Right ventricle myocardium superior (tissue), 1 donor: ENCODE results near the gene C13orf42. TPM values are rescaled to one million over a fixed set of nuclear protein-coding genes. Genes with fewer than 3 reads are reported as not detected.

Experiments
- ATAC-seq: fragments of 200-7000 bp; cut with Tn5 transposase; one replicate; pipeline ENCODE4 v1.9.1; 2020; ENCODE audit warnings: mild to moderate bottlenecking; ENCODE audit not compliant: poor library complexity
- DNase-seq: peaks from one replicate; pipeline ENCODE4 v3.0.0-alpha.2; 2020
- intact Hi-C: fragments of 100-400 bp; cut with DNase I; formaldehyde crosslinking; loops from one replicate; pipeline ENCODE4 v1.11.2; 2022
- total RNA-seq: library from RNA; stranded (reverse); fragmentation: NEBNext Ultra II Directional; extraction: Animal tissue kit (Norgen Biotek cat#: 25700); gene quantifications from one replicate; pipeline ENCODE4 v1.2.1, GENCODE V29; 2021
- donor health status: DM: no; HTN: yes; CAD: no; lungs with severe emphysema.

The C13orf42 gene
- total RNA-seq, 1 donor from 2014 or later: not detected

DNA sequence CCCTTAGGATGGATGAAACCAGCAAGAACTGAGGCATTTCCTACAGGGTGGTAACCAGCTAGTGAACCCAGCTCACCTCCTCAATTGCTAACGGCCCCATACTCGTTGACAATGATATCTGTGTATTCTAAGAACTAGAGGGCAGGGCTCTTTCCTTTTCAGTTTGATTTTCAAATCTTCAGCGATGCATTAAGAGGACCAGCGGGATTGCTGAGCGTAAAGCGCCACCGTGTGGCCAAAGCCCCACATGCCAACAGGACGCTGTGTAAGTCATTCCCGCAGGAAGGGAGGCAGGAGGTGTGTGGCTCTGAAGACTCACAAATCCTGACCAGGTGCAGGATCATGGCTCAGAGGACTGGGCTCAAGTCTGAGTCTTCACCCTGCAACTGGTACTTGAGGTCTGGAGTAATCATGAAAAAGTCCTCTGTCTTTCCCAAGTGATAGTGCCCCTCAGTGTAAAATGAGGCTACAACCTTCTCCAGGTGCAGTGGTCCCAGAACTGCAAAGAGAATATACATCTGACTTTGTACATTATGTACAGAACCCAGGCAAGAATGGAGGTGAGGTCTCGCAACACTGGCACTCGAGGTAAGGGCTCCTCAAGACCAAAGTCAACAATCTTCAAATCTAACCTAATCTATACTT, 40.9 kb downstream of the C13orf42 start:
- ATAC-seq (peak; percentile 95), DNase-seq (peak; percentile 91)
- intact Hi-C loops: no loop called here

DNA sequence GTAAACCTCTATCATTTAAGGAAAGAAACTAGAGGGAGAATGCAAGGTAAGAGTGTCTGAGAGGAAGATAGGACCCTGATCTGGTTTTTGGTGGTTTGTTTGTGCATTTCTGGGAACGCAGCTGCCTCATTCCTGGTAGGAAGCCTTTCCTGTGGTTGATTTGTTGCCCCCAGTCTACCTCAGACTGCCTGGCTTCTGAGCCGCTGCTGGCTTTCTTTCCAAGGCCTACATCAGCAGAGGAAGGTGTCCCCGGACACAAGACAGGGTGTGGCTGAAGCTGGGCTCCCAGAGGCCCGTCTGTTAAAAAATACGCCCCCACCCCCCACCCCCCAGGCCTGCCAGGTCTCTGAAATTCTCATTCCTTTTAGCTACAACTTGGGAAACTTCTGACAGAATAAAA, 42.6 kb downstream of the C13orf42 start:
- intact Hi-C loops: loop anchor here (5.0 kb wide), 1 partner anchor 1091 kb away; no protein-coding TSS in a partner anchor
- ATAC-seq (no peak), DNase-seq (no peak)

DNA sequence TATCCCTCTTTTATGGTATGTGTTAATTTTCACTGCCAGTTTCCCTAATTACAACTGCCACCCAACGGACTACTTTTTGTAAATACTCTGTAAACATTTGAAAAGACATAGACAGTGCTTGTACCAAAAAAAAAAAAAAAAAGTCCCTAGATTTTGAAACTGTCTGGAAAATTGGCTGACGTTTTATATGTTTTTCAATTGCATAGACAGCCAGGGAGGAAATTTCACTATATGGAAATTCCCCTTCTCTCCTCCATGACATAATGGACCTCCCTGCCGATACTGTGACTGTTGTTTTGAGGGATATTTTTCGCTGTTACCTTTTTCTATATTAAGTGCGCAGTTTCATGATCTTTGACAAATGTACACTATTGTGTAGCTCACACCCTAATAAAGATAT, 43.4 kb downstream of the C13orf42 start:
- ATAC-seq: no peak
- intact Hi-C loops: loop anchor here (5.0 kb wide), 1 partner anchor 1090 kb away; no protein-coding TSS in a partner anchor
- DNase-seq: no peak

DNA sequence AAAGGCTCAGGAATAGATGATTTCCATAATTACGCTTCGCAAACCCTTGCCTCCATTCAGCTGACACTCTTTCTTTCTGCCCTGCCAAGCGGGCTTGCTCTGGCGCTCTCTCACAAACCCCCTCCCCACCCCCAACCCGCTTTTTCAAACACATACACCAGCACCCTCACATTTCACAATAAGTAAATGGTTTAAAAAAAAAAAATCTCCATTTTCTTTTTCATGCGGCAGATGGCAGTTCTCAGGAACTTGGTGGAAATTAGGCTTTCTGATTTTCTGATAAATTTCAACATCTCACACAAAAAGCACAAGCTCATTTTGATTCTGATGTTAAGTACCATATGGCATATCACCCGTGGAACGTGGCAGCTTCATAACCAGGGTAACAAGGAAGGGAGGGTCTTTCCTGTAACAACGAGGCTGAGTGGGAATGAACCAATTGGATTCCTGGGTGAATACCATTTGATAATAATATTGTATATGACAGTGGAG, 43.8 kb downstream of the C13orf42 start:
- ATAC-seq (no peak), DNase-seq (no peak)
- intact Hi-C loops: loop anchor here (5.0 kb wide), 1 partner anchor 1090 kb away; no protein-coding TSS in a partner anchor

DNA sequence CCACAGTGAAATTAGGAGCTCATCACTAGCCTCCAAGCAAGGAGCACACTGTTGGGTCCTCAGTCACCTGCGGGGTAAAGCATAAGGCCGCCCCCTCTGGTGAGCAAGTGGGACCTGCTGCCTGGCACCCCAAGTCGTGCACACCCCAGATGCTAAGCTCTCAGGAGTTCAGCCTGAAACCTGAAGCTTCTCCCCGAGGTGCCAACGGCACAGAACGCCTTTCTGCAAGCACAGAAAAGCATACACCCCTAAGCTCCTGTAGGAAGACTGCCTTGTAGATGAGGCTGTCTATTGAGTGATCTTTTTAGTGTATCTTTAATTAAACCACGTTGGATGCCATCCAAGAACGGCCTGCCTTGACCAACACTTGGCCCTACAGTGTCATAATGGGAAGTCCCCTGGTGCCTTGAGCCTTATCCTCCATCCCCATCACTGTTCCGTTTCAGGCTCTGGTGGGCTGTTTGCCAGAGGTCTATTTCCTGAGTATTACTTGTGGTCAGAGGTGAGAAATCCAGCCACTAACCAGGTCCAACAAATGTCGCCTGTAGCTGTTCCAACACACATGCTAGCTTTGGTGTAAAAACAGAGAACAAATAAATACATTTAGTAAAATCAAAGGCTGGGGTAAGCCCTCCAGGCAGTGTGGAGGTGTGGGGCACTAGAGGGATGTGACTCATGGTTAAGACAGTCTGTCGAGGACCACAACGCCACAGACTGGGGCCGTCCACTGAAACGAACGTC, 44.8 kb downstream of the C13orf42 start:
- no peak for ATAC-seq
- DNase-seq: no peak

DNA sequence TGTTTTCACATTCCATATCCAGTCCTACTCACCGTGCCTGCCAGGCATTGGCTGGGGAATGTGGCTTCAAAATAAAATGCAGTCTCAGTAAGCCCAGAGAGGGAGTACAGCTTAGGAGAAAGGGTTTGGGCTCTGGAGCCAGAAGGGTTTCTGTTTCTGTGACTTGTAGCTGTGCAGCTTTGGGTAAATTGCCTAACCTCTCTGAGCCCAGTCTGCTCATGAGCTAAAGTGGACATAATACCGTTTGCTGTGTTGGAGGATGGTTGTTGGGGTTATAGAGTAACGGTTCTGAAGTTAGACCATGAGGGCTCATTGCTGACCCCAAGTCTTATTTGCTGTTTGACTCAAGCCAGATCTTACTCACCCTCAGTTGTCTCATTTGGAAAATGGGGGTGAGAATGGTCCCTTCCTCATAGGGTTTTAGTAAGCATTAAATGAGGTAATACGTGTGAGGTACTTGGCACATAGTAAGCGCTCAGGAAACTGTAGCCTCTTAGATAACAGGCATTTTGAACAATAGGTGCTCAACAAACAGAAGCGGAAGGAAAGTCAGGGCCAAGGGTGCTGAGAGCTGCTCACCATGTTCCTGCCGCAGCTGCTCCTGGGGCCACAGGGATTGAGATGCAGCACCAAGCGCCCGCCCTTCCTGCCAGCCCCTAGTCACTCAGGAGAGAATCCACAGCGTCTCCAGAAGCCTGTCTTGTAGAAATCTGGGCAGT, 45.5 kb downstream of the C13orf42 start:
- DNase-seq: peak; percentile 57
- intact Hi-C loops: loop anchor here (5.0 kb wide), 1 partner anchor 1088 kb away; no protein-coding TSS in a partner anchor
- no peak for ATAC-seq

More for the DNA sequence above, 44.8 kb downstream of the C13orf42 start:
- intact Hi-C loops: loop anchor here (5.0 kb wide), 1 partner anchor 1089 kb away; no protein-coding TSS in a partner anchor

DNA sequence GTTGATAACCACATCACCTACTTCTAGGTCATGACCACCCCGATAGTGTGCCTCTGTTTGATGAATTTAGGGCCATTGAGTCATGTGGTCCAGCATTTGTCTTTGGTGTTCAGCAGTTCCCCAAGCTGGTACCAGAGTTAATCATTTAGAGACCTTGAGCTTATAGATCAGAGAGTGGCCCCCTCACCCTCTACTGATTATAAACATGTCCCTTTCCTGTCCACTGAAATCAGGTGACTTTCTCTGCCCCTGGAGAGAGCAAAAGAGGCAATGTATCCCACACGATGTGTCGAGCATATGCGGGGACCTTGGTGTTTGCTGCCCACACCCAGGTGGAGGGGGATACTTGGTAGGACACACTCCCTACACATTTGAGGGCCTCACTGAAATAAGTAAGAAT, 46.3 kb downstream of the C13orf42 start:
- DNase-seq (no peak), ATAC-seq (no peak)
- intact Hi-C loops: loop anchor here (5.0 kb wide), 1 partner anchor 1087 kb away; no protein-coding TSS in a partner anchor

DNA sequence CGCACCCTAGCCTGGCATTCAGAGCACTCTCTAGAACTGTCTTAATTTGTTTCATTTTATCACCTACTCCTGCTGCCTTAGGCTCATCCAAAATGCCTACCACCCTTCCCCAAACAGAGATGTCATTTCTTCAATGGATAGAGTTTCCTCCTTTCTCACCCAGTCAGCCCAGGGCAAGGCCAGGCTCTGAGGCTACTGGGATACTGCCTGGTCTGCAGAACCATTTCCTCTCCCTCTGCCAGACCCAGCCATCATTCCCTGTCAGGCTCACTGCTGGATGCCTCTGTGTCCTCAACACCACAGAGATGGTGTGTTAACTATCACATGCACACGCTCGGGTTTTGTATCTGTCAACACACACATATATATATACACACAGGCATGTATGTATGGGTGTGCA, 47.2 kb downstream of the C13orf42 start:
- intact Hi-C loops: no loop called here
- DNase-seq: no peak
- ATAC-seq: no peak

DNA sequence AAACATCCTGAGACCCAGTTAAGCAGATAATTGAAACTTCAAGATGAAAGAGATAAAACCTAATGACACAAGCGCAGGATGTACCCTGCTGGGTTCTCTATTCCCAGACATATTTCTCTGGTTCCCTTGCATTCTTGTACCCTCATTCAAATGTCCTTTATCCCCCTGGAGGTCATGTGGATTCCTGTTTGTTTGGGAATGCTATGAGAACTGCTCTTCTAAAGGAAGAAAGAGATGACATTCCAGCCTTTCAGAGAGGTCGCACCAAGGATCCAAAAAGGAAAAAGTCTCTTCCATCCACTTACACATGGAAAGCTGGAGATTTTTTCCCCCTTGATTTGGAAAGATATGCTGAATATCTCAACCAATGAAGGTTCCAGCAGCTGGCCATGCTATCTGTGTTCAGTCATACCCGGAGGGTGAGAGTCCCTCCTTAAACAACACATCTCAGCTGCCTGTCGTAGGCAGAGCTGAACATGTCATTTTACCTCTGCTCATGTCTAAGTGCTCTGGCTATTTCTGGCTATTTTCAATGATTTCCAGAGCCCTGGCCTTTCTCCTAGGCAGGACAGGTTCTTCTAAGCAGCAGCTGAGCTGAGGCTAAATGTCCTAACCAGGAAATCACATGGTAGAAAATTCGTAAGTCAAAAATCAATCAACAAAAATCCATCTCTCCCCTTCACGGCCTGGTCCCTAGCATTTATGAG, 52.5 kb downstream of the C13orf42 start:
- intact Hi-C loops: no loop called here
- ATAC-seq (no peak), DNase-seq (no peak)

DNA sequence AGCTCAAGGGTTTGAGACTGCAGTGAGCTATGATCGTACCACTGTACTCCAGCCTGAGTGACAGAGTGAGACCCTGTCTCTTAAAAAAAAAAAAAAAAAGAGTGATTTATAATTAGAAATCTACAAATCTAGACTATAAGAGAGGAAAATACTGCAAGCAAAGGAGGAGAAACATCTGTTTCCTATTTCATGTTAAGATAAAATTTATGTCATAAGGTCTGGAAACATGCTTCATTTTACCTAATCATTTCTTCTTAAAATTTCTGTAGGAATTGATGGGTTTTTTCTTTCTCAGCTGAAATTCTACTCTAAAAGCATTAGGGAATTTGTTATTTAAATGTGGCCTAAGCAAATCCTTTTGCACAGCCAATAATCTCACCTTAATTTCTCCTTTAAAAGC, 53.2 kb downstream of the C13orf42 start:
- DNase-seq (no peak), ATAC-seq (no peak)
- intact Hi-C loops: no loop called here

DNA sequence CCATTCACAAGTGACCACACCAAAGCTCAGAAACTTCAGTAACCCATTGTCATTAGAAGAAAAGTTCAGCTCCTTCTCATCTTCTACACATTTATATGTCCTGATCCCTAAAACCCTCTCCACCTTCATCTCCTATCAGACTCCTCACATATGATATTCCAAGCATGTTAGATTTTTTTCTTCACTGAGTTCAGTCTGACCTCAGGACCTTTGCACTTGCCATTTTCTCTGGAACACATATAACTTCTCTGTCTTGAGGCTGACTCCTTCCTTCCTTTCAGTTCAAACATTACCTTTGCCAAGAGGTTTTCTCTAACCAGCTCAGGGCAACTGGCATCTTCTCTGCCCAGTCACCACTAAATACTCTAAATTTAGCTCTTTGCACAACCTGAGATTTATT, 54.1 kb downstream of the C13orf42 start:
- intact Hi-C loops: no loop called here
- no peak for DNase-seq
- ATAC-seq: no peak

DNA sequence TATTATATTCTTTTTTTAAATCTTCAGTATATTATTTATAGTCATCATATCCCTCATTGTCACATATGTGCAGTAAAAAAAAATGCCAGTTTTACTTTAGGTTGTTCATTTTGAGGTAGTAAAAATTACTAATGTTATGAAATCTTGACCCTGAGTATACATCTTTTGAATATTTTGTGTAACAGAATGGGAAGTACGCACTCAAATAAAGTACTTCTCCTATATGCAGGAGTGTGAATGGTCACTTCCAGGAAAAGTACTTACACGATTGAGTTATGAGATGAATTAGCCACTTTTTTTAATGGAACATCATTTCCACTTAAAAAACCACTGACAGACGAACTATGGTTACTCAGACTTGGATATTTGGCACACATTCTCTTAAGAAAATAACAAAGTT, 58.5 kb downstream of the C13orf42 start:
- intact Hi-C loops: no loop called here
- ATAC-seq: no peak
- no peak for DNase-seq

DNA sequence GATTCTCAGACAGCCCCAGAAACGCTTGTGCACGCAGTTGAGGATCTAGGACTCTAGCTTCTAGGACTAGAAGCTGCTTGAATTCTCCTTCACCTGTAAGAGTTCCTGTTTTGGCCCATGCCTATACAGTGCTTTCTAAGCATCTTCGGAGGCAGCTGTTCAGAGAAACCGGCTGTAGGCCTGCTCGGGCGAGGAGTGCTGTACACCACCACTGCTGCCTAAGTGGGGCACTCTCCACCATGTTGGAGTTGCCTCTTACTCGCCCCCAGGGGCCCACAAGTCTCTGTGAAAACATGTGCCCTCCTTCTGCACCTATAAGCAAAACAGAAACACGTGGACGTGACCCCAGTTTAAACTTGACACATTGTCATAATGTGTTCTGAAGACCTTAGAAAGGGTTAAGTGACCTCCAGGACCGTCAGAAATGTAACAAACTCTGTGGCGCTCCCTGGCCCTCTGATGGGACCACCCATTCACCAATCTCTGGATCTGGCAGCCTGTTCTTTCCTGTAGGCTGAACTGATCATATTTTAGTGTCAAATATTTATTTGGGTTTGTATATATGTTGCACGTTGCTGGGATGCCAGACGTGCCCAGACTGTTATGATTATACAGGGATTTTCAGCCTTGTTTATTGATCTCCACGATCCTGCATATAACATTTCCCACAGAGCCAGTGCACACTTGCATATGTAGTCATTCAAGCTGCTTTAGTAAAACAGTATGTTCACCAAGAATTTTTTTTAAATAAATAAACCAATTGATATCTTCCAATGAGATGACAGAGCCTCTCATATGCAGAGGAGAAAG, 60.8 kb downstream of the C13orf42 start:
- DNase-seq (no peak), ATAC-seq (no peak)
- intact Hi-C loops: no loop called here

DNA sequence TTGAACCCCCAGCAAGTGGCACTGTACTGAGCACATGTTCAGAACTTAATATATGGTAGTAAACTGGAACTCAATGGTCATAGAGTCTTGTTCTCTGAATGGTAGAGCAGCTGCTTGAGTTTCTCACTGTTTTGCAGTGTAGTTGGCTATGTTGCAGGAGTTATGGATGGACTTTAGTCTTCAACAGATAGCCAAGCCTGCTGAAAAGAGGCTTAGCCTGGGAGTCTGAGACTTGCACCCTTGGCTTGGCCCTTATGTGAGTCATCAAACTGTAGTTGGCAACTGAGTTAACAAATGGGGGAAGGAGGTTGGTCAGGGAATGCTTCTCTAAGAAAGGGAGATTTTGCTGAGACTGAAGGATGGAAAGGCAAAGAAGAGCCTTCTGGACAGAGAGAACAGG, 62.5 kb downstream of the C13orf42 start:
- intact Hi-C loops: no loop called here
- DNase-seq (no peak), ATAC-seq (no peak)

DNA sequence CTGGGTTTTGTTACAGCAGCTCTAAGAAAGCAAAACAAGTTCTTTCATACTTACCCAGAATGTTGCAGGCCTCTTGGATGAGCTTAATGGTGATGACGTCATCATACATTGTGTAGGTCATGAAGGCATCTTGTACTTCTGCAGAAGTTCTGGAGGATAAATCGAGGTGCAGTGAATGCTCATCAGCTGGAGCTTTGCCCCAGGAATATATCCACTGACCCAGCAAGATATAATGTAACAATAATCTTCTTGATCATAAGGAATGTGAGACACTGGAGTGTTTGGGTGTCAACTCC, 63.0 kb downstream of the C13orf42 start:
- intact Hi-C loops: no loop called here
- ATAC-seq (no peak), DNase-seq (no peak)

DNA sequence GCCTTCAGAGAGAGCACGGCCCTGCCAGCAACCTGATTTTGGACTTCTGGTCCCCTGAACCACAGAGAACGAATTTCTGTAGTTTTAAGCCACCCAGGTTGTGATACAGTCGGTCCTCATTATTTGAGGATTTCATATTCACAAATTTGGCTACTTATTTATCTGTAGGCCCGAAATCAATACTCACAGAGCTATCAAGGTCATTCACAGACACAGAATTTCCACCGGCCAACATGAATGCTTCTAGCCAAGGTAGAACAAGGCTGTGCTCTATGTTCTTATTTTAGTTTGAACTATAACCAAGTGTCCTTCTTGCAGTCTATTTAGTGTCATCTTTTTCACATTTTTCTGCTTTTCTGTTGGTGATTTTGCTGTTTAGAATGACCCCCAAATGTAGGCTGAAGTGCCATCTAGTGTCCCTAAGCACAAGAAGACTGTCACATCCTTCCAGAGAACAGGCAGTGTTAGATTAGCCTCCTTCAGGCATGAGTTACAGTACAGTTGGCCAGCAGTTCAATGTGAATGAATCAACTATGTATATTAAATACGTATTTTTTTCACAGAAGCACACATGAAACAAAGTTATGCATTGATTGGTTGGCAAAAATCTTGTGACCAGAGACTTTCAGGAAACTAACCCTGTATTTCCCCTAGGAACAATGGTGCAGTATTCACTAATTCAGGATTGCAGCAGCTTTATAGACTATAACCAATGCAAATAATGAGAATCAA, 63.5 kb downstream of the C13orf42 start:
- ATAC-seq (no peak), DNase-seq (no peak)
- intact Hi-C loops: no loop called here

DNA sequence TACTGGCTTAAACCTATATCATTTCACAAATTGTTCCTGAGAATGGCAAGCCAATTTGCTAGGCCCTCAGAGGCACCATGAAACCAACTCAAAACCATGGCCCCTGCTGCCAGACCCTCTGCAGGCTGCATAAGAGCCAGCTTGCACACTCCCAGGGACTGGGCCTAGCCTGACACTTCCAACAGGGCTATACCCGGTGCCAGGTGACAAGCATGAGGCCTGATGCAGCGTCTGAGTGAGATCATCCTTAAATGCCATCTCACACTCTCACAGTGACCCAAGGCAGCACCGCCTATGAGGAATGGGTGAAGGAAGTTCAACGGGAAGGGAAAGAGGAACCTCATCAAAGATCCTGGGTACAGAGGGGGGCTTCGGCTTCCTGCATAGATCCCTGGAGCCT, 65.6 kb downstream of the C13orf42 start:
- no peak for ATAC-seq
- intact Hi-C loops: no loop called here

More for the DNA sequence above, 65.6 kb downstream of the C13orf42 start:
- no peak for DNase-seq
